C4-2B (cell line): Measurements from ENCODE around the gene LAIR2.

Experiments used
- H3K27ac ChIP-seq: fragments of 450-650 bp; 2 replicates; pipeline ENCODE4 v1.5.1; 2017
- ZFX ChIP-seq: fragments of 450-650 bp; IDR thresholded peaks from 2 replicates; pipeline ENCODE4 v1.6.1; 2017
- TF ChIP-seq, protein P1 (sequence below): fragments of 450-650 bp; conservative IDR thresholded peaks from 2 replicates; pipeline ENCODE4 v1.5.1; 2017; ENCODE audit warnings: mild to moderate bottlenecking

LAIR2 gene

DNA sequence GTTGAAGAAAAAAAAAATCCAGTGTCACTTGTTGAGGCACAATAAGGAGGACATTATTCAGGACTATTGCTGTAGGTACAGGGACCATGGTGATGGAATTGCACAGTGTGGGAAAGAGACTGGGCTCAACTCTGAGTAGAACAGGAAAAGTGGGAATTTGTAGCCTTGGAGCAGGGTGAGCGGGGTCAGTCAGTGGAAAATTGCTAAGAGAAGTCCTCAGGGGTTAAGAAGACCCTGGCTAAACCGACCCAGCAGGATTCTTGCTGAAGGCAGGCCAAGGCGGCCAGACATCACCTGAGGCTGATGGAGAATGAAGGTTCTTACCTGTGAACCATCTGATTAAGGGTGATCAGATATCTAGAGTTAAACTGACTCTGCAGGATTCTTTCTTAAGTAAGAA, 12.5 kb downstream of the LAIR2 start:
- H3K27ac ChIP-seq, result no peak overlapping the region
- no peak for TF ChIP-seq ZFX
- TF ChIP-seq, protein P1, sequence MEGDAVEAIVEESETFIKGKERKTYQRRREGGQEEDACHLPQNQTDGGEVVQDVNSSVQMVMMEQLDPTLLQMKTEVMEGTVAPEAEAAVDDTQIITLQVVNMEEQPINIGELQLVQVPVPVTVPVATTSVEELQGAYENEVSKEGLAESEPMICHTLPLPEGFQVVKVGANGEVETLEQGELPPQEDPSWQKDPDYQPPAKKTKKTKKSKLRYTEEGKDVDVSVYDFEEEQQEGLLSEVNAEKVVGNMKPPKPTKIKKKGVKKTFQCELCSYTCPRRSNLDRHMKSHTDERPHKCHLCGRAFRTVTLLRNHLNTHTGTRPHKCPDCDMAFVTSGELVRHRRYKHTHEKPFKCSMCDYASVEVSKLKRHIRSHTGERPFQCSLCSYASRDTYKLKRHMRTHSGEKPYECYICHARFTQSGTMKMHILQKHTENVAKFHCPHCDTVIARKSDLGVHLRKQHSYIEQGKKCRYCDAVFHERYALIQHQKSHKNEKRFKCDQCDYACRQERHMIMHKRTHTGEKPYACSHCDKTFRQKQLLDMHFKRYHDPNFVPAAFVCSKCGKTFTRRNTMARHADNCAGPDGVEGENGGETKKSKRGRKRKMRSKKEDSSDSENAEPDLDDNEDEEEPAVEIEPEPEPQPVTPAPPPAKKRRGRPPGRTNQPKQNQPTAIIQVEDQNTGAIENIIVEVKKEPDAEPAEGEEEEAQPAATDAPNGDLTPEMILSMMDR, result no peak

DNA sequence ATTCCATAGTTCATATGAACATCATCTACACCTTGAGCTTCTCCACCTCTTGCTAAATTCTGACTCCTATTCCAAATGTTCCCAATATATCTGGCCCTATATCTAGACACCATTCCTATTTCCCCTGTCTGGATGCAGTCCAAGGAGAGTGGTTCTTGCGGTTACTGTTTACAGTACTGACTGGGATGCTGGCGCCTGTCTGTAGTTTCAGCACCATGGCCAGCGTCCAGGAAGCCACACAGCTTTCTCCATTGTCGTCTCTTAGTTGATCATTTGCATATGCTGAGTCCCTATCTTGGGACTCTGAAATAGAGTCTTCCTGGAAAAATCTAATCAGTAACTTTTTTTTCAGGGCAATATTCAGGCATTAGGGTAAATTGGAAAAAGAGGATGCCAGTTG, 14.9 kb downstream of the LAIR2 start:
- TF ChIP-seq ZFX, result no peak
- TF ChIP-seq, protein P1, result no peak

DNA sequence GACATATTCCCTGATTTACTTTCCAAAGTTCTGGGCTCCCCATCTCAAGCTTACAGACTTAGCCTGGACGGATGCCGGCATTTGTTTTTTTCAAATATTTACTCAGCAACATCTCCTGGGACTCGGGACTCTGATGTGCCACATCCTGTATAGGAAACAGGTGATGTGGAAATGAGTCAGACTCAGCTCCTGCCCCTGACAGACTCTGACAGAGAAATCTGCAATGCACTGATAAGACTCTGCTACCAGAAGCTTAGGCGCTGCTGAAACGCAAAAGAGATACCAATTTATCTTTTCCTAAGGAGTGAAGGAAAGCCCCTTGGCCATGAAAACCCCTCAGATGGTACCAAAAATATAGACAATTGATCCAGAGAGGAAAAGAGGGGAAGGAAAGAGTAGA, 16.2 kb downstream of the LAIR2 start:
- no peak for TF ChIP-seq ZFX
- TF ChIP-seq, protein P1, result no peak
- no peak overlapping the region for H3K27ac ChIP-seq

More for the DNA sequence above, 14.9 kb downstream of the LAIR2 start:
- H3K27ac ChIP-seq, result no peak overlapping the region

DNA sequence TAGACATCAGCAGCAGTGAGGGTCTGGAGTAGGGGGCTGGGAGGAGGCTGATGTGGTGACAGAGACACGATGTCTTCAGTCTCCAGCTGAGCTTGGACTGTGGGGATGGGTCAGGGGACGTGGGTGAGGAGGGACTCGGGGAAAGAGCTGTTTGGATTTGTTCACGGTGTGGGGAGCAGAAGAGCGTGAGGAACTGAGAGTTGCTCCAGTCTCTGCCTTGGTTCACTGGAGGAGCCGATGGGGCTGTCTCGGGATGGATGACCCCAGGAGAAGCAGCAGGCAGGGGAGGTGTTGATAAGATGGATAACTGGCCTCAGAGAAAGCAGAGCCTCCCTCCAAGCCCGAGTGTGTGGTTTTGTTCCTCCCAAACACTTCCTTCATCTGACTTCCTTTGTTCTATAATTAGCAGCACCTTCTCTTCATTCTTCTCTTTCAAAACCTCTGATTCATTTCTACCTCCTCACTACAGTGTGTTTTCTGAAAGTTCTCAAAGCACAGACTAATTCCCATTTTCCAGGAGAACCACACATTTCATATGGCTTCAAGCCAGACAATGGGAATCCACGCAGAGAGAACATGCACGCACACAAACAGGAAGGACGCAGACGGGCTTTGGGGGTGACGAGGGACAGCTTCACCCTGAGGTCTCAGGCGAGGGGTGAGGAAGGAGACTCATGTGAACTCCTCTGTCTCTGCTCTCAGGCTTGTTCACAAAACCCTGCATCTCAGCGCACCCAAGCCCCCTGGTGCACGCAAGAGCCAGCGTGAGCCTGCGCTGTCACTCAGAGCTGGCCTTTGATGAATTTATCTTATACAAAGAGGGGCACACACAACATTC, 18.6 kb downstream of the LAIR2 start:
- TF ChIP-seq, protein P1, result no peak

DNA sequence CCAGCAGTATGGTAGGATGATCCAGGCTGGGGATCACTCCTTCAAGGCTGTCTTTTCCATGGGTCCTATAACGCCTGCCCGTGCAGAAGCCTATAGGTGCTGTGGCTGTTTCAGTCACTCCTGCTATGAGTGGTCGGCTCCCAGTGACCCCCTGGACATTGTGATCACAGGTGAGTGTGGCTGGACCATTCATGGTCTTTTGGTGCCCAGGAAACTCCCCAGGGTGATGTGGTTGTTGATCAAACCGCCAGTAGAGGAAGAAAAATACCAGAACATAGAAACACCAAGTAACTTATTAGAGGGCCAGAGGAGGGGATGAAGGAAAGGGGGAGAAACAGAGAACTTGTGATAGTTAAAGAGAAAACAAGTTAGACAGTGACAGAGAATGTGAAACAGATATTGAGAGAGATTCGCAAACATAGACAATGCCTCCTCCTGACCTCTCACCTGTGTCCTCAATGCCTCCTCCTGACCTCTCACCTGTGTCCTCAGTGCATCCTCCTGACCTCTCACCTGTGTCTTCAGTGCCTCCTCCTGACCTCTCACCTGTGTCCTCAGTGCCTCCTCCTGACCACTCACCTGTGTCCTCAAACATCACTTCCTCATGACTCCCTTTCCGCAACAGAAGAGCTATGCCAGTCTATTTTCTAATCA, 19.4 kb downstream of the LAIR2 start:
- H3K27ac ChIP-seq, result no peak overlapping the region
- TF ChIP-seq ZFX, result no peak
- TF ChIP-seq, protein P1, result no peak

More for the DNA sequence above, 18.6 kb downstream of the LAIR2 start:
- no peak overlapping the region for H3K27ac ChIP-seq

DNA sequence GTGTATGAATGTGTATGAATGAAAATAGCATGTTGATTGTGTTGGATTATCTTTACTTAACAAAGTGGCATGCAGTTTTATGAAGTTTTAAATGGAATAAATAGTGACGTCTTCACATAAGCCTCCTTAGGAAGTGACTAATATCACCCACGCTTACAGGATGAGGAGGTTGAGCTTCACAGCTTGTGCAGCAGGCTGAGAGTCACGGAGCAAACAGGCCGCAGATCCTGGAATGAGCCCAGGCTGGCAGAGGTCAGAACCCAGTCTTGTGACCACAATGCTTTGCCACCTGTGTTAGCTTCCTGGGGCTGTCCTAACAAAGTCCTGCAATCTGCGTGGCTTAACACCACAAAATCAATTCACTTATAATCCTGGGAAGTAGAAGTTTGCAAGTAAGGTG, 20.8 kb downstream of the LAIR2 start:
- no peak overlapping the region for H3K27ac ChIP-seq
- TF ChIP-seq ZFX, result no peak
- TF ChIP-seq, protein P1, result no peak

DNA sequence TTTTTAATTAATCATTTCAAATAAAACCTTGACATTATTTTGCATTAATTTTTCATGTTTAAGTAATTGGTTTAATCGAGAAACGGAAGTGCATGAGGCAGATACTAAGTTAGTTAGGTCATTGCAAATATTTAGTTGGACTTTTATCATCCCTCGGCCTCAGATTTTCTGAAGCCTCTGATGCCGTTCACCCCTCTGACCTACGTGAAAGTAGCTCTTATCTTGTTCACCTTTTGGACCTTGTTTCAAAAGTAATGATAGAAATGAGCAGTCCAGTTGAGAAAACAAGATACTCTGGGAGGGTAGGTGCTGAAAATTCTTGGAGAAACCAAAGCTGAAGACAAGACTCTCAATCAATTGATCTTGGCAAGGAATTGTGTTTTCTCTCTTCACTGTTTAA, 23.0 kb downstream of the LAIR2 start:
- H3K27ac ChIP-seq, result no peak overlapping the region
- TF ChIP-seq, protein P1, result no peak
- TF ChIP-seq ZFX, result no peak
